GM21423 (cell line): ENCODE results near the gene FNDC10.
"Not testable (repeated sequence)": the region's sequence is repeated elsewhere in the genome, so short reads cannot be mapped to it uniquely, and the experiment has no call there.

Experiments
- ATAC-seq: cut with Tn5 transposase; IDR thresholded peaks from one replicate; pipeline ENCODE4 v1.9.1; 2021; ENCODE audit warnings: mild to moderate bottlenecking, moderate library complexity; ENCODE audit not compliant: unreplicated experiment

The FNDC10 gene

GRCh38 chr1:1567891-1568291 is 32.0 kb downstream of the FNDC10 start:
- no peak for ATAC-seq

DNA sequence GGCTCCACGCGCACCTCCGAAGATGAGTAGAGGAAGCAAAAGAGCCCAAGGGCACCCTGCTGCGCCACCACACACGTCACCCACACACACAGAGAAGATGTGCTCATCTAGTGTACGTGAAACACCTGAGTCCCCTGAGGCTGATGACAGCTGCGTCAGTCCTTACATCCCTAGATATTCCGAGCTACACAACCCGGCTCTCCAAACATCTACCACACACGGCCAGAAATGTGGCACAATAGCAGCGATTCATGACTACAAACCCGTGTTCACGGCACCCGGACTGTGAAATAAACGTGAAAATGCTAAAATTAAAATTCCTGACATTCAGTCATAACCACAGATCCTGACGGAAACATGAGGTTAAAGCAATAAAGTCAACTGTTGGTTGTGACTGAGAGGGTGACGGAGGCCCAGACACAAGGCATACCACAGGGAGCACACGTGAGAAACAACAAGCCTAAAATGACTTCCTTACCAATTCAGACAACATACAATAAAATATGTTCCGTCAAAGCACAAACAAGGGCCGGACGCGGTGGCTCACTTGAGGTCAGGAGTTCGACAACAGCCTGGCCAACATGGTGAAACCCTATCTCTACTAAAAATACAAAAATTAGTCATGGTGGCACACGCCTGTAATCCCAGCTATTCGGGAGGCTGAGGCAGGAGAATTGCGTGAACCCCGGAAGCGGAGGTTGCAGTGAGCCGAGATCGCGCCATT is 32.6 kb downstream of the FNDC10 start:
- no peak for ATAC-seq

- no peak for ATAC-seq
Observed at GRCh38 chr1:1565340-1565739, 34.6 kb downstream of the FNDC10 start.

DNA sequence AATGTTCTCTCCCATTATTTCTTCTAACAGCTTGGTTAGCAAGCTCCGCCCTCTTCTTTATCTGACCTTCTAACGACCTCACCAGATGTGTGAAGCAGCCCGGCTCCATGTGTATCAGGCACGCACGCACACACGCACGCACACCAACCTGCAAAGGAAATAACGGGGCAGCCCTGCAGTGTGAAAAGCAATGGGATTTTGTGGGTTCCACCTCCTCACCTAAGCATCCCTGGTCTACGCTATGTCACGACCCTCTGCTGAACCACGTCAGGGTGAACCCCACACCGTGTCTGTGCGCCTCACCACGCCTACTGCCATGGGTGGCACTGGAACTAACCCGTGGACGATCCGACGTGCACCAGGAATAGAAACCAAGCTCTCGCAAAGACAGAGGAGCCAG is 35.7 kb downstream of the FNDC10 start:
- no peak for ATAC-seq

- ATAC-seq, result no peak
Observed at GRCh38 chr1:1563688-1564087, 36.2 kb downstream of the FNDC10 start.

DNA sequence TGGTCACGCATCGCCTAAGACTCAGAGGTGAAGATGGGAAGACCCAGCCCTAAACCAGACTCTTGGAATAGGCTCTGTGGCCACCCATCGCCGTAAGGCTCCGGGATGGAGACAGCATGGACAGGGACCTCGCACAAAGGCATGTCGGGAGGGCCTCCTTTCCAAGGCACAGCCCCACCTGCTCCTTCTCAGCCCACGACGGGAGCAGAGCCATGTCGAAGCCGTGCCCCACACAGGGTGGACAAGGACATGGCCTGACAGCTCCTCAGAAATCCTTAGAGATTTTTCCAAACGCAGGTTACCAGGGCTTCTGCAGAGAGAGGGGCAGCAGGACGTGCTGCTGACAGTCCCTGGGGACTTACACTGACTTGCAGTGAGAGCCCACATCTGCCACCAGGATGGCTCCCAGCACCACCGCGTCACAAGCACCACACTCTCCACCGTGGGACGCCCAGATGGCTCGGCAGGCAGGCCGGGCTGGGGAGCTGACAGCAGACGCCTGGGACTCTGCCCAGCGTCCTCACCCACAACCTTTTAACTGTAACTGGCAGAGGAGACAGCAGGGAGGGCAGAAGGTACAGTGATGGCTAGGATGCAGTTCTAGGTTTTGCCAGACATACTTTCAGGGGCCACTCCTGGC is 37.3 kb downstream of the FNDC10 start:
- ATAC-seq, result no peak

GRCh38 chr1:1561801-1562470 is 38.0 kb downstream of the FNDC10 start:
- no peak for ATAC-seq

- no peak for ATAC-seq
Observed at GRCh38 chr1:1560178-1560577, 39.8 kb downstream of the FNDC10 start.

DNA sequence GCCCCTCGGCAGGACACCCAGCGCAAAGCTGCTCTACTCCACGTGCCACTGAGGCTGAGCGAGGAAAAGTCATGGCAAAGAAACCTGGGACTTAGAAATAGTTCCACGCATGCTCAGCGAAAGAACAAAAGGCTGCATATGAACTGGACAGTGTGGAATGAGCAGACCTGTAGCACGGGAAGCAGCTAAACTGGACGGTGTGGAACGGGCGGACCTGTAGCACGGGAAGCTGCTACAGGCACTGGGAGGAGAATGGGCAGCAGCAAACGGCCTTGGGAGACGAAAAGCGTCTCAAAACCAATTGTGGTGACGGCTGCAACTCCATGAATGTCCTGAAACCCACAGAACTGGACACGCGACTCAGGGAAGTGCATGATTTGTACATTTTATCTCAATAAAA is 40.9 kb downstream of the FNDC10 start:
- no peak for ATAC-seq

DNA sequence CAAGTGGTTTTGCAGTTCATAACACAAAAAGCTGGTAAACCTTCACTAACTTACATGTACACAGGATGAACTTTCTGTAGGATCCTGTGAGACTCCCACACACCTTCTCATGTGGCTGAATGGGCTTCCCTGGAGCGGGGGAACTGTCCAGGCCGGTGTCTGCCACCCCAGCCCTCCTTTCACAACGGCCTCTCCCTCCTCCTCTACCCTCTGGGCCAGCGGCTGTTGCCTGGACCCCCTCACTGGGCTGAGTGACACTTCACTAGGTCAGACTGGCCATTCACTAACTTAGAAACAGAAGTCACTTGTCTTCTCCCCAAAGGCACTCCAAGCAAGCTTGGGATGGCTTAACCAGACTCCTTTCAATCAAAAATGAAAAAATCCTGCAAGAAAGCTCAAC is 41.3 kb downstream of the FNDC10 start:
- ATAC-seq, result no peak

DNA sequence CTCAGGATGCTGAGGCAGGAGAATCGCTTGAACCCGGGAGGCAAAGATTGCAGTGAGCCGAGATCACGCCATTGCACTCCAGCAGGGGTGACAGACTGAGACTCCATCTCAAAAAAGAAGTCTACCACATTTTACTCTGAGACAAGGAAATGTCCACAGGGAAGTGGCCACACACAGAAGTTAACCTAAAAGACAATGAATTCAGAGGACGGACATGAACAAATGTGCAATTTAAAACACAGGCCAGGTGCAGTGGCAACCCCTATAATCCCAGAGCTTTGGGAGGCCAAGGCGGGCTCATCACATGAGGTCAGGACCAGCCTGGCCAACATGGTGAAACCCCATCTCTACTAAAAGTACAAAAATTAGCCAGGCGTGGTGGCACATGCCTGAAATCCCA is 42.2 kb downstream of the FNDC10 start:
- not testable (repeated sequence) for ATAC-seq

DNA sequence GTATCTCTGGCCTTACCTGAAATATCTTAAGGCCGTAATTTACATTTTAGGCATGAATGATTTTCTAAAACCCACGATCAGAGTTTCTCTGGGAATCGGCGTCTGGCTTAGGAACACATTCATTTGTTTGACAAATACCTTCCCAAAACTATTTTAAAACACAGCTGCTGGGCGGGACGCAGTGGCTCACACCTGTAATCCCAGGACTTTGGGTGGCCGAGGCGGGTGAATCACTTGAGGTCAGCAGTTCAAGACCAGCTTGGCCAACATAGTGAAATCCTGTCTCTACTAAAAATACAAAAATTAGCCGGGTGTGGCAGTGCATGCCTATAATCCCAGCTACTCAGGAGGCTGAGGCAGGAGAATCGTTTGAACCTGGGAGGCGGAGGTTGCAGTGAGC is 43.0 kb downstream of the FNDC10 start:
- ATAC-seq, result not testable (repeated sequence)

DNA sequence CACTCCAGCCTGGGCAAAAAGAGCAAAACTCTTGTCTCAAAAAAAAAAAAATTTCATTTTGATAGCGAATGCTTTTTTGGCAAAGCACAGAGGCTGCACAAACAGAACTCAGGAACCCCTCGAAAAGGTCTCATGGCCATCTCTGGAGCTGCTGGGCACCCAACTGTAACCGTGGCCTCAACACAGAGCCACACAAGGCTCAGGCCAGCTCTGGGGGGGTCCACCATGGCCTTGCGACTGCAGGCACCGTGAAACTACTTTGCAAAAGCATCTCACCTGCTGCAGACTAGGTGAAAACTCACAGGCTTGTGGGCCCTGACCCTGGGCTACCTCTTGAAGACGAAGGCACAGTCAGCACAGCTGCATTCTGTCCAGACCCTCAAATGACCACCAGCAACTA is 43.4 kb downstream of the FNDC10 start:
- no peak for ATAC-seq

DNA sequence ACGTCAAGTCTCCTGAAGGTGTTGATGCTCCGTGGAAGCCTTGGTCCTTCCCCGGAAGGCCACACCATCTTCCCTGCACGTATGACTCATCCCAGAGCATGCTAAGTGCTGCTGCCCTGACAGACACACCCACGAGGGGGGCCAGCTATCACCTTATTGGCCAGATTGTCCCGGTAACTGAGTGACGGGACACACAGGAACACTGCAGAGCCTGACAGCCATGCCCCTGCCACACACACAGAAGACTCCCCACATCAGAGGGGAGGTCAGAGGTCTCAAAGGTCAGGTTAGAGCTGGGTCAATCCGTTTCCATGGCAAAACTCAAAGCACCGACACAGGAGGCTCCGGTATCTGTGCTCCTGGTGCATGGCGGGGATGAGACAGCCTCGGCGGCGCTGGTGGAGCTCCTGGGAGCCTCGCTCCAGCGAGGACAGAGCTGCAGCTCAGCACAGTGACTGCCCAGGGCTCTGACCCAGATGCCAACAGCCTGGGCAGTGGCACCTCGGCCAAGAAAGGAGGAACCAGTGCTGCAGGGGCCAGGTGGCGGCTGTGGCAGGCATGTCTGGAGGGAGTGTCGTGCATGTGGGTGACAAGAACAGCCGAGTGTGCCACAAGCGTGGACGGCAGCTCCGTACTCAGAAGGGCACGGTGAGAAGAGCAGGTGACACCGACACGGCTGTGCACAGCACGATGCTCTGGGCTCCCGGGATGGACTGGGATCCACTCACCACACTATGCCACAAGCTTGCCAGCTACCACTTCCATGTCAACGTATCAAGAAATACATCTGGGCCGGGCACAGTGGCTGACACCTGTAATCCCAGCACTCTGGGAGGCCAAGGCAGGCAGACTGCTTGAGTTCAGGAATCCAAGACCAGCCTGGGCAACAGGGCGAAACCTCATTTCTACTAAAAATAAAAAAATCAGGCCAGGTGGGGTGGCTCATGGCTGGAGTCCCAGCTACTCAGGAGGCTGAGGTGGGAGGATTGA is 44.7 kb downstream of the FNDC10 start:
- ATAC-seq, result no peak

DNA sequence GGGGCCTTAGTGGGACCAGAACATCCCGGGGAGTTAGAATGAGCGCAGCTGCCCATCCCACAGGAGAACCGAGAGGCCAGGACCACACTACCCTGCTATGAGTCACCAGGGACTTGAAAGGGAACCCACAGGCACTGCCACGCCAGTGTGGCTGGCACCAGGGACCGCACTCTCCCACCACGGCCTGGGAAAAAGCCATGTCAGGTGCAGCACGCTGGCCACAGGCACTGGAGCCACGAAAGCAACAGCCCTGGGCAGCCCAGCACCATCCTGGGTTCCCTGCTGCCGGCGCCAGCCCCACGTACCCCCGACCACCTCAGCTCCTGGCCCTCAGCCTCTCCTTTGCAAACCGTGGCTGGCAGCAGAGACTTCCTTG is 45.4 kb downstream of the FNDC10 start:
- ATAC-seq, result no peak

- no peak for ATAC-seq
Observed at GRCh38 chr1:1553821-1554494, 46.0 kb downstream of the FNDC10 start.

- no peak for ATAC-seq
Observed at GRCh38 chr1:1552263-1552639, 47.7 kb downstream of the FNDC10 start.

- no peak for ATAC-seq
Observed at GRCh38 chr1:1551524-1552262, 48.2 kb downstream of the FNDC10 start.

DNA sequence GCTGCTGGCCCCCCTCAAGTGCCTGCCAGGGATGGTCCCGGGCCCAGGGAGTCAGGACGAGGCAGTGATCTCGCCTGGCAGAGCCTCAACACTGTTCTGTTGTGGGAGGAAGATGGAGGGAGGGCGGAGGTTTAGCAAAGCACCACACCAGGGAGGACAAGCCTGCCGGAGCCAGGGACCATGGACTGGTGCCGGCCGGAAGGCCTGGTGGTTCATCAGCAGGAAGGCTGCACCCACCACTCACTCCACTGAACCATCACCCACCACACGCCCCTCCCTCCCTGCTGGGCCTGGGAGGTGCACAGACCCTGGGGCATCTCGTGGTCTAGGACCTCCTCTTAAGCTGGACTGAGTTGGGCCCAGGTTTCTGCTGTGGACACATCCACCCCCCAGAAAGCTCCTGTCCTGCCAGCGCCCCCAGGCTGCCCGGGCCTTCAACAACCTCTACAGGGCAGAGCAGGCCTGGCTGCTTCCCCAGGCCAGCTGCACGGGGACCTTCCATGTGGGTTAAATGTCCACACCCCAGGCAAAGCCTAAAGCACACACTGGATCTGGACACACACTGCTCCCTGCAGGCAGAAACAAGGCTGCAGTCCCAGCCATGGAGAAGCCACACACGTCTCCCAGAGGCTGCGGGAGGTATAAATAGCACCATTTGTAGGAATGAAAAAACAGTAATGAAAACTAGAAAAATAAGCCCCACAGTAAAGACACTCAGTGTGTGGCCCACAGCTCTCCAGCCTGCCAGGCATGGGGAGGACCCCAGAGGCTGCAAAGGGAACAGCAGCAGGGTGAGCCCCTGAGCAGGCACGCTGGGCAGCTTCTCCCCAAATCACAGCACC is 49.1 kb downstream of the FNDC10 start:
- ATAC-seq, result no peak
